Stimulated activated naive CD8-positive, alpha-beta T cell treated with anti-CD3 and anti-CD28 coated beads, Interleukin-15, amount 100 ng/mL, for 72 hours (primary cell): Measurements from ENCODE around the gene HSF4.
A peak's percentile ranks its signal among the peaks of the same experiment; 100 is the strongest.

Experiments
- ATAC-seq: fragments of 150-1000 bp; cut with Tn5 transposase; 2 replicates; pipeline ENCODE4 v1.10.0; 2021; ENCODE audit warnings: mild to moderate bottlenecking, moderate library complexity
- DNase-seq, 2 donors: peaks; one replicate each; pipeline ENCODE4 v3.0.0; 2021 to 2022
- H3K27ac Mint-ChIP-seq, 2 donors: one replicate each; pipeline ENCODE4 v1.8.0; 2022; ENCODE audit warnings: mild to moderate bottlenecking in 2 of 2, mixed read lengths in 2 of 2, moderate library complexity in 2 of 2
- H3K27me3 Mint-ChIP-seq: one replicate; pipeline ENCODE4 v1.8.0; 2022; ENCODE audit warnings: mixed read lengths
- H3K4me1 Mint-ChIP-seq: one replicate; pipeline ENCODE4 v1.8.0; 2022; ENCODE audit warnings: mild to moderate bottlenecking, mixed read lengths
- H3K4me3 Mint-ChIP-seq, 2 donors: one replicate each; pipeline ENCODE4 v1.8.0; 2022; ENCODE audit warnings: mild to moderate bottlenecking in 2 of 2, mixed read lengths in 2 of 2, moderate library complexity in 1 of 2
- H3K9me3 Mint-ChIP-seq, 2 donors: one replicate each; pipeline ENCODE4 v1.8.0; 2022; ENCODE audit warnings: mixed read lengths in 2 of 2

The HSF4 gene

DNA sequence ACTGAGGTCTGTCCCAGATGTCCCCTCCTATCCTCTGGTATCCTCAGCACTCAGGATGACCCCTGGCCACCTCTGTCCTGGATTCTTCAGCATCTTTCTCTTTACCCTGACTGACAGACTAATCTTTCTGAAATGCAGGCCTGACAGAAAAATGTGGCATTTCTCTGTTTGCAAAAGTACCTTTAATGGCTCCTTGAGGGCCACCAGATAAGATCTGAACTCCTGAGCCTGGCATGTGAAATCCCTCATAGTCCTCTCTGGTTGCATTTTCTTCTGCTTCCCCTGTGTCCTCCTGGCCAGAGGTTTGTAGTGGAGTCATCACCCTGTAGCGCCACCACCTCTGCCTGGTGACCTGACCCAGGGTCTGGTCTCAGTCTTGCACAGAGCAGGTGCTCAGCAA lies 32.3 kb downstream of the HSF4 start:
- H3K4me1 Mint-ChIP-seq = peaks cover 61% of the 10 kb centered on the region
- peak overlapping the region; percentile 71 to 84 for H3K27ac Mint-ChIP-seq
- no peak for ATAC-seq
- H3K27me3 Mint-ChIP-seq = no peaks in the 10 kb centered on the region
- H3K9me3 Mint-ChIP-seq = no peaks in the 10 kb centered on the region
- no peak for DNase-seq
- no peak overlapping the region for H3K4me3 Mint-ChIP-seq

DNA sequence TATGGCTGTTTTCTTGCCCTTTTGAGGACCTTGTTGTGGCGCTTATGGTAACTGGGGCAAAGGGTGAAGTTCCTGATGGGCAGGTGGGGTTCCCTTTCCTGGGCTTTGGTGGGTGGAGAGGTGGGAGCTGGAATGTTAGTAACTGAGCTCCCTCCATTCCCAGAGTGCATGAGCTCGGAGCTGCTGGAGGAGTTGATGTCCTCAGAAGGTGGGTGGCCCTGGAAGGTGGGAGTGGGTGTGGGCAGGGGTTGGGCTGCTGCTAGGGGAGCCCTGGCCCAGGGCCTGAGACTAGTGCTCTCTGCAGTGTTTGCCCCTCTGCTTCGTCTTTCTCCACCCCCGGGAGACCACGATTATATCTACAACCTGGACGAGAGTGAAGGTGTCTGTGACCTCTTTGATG lies 33.2 kb downstream of the HSF4 start:
- Mint-ChIP-seq H3K4me3 (no peak overlapping the region), H3K9me3 (no peaks in the 10 kb centered on the region), H3K27me3 (no peaks in the 10 kb centered on the region), H3K4me1 (peaks cover 57% of the 10 kb centered on the region), H3K27ac (no peak overlapping the region)
- ATAC-seq (peak; percentile 2), DNase-seq (no peak)

DNA sequence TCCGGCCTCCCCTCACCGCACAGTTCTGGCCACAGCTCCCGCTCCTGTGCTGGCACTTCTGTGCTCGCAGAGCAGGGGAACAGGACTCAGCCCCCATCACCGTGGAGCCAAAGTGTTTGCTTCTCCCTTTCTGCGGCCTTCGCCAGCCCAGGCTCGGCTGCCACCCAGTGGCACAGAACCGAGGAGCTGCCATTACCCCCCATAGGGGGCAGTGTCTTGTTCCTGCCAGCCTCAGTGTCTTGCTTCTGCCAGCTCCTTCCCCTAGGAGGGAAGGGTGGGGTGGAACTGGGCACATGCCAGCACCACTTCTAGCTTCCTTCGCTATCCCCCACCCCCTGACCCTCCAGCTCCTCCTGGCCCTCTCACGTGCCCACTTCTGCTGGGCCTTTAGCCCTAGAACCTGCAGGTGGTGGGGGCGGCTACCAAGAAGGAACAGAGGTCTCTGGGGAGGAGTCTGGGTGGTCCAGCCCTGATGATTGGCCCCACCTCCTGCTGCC lies 33.7 kb downstream of the HSF4 start:
- no peak overlapping the region for H3K4me3 Mint-ChIP-seq
- no peak for DNase-seq
- peak; percentile 54 for ATAC-seq
- no peaks in the 10 kb centered on the region for H3K27me3 Mint-ChIP-seq
- H3K27ac Mint-ChIP-seq = peak overlapping the region in 1 of 2 donors; percentile 93
- no peaks in the 10 kb centered on the region for H3K9me3 Mint-ChIP-seq
- H3K4me1 Mint-ChIP-seq = peaks cover 51% of the 10 kb centered on the region

DNA sequence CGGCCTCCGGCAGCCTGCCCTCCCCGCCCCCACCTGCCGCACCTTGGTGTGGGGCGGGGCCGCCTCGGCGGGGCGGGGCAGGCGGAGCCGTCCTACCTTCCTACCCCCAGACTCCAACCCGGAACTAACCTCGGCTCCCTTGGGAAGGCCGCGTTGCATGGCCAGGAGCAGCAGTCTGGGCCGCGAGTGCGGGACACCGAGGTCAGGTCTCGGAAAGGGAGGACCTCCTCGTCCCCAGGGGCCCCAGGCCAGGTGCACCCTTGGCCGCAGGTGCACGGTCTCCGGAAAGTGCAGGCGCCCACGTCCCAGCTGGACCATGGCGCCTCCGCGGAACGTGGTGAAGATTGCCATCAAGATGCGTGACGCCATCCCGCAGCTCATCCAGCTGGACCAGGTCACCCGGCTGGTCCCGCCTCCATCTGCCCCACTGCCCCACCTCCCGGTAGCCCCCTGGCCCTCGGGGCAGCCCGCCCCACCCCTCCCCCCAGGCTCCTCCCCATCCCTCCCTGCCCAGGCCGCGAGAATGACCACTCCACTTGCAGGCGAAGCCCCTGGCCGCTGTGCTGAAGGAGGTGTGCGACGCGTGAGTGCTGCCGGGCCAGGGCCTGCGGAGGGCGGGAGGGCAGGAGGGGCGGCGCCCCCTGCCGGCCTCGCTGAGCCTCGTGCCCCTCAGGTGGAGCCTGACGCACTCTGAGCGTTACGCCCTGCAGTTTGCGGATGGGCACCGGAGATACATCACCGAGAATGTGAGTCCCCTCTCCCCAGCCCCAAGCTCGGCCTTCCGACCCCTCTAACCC lies 34.7 kb downstream of the HSF4 start, which contains the start of gene ELMO3:
TSS of gene ELMO3 (plus strand) at position 121 of the 797 bp plus-strand sequence. CDS start at position 317, 196 bp downstream.
- no peaks in the 10 kb centered on the region for H3K9me3 Mint-ChIP-seq
- ATAC-seq = peak; percentile 25
- DNase-seq = no peak
- H3K27me3 Mint-ChIP-seq = no peaks in the 10 kb centered on the region
- H3K4me1 Mint-ChIP-seq = peaks cover 42% of the 10 kb centered on the region
- no peak within 1 kb of the TSS for H3K4me3 Mint-ChIP-seq
- H3K27ac Mint-ChIP-seq = peak within 1 kb of the TSS; percentile 35 to 93

DNA sequence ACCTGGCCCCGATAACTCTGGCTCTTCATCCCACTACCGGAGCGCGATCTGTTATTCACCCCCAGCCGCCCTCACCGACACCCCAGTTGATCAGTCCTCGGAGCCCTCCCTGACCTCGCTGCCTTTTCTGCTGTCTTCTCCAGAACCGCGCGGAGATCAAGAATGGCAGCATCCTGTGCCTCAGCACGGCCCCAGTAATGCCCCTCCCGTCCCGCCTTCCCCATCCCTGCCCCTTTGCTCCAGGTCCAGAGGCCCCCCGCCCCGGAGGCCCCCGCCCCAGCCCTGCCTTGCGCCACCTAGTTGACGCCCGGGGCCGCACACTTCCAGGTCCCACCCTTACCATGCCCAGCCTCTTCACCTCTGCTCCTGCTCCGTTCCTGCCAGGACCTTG lies 35.3 kb downstream of the HSF4 start:
- no peak overlapping the region for H3K4me3 Mint-ChIP-seq
- peak overlapping the region; percentile 35 to 77 for H3K27ac Mint-ChIP-seq
- DNase-seq (no peak), ATAC-seq (peak; percentile 13)
- H3K9me3 Mint-ChIP-seq = no peaks in the 10 kb centered on the region
- H3K27me3 Mint-ChIP-seq = no peaks in the 10 kb centered on the region
- H3K4me1 Mint-ChIP-seq = peaks cover 36% of the 10 kb centered on the region

DNA sequence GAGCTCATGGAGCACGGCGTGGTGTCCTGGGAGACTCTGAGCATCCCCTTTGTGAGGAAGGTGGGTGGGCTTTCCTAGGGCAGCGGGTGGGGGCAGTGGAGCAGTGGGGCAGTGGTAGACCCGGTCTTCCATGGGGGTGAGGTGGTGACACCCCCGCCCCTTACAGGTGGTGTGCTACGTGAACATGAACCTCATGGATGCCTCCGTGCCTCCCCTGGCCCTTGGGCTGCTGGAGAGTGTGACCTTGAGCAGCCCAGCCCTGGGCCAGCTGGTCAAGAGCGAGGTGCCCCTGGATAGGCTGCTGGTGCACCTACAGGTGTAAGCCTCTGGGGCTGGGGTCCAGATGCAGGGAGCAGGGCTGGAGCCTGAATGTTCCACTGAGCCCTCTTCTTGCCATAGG lies 35.9 kb downstream of the HSF4 start:
- Mint-ChIP-seq H3K9me3 (no peaks in the 10 kb centered on the region), H3K4me3 (no peak overlapping the region), H3K4me1 (peaks cover 29% of the 10 kb centered on the region), H3K27ac (peak overlapping the region in 1 of 2 donors; percentile 27), H3K27me3 (no peaks in the 10 kb centered on the region)
- no peak for DNase-seq
- no peak for ATAC-seq

DNA sequence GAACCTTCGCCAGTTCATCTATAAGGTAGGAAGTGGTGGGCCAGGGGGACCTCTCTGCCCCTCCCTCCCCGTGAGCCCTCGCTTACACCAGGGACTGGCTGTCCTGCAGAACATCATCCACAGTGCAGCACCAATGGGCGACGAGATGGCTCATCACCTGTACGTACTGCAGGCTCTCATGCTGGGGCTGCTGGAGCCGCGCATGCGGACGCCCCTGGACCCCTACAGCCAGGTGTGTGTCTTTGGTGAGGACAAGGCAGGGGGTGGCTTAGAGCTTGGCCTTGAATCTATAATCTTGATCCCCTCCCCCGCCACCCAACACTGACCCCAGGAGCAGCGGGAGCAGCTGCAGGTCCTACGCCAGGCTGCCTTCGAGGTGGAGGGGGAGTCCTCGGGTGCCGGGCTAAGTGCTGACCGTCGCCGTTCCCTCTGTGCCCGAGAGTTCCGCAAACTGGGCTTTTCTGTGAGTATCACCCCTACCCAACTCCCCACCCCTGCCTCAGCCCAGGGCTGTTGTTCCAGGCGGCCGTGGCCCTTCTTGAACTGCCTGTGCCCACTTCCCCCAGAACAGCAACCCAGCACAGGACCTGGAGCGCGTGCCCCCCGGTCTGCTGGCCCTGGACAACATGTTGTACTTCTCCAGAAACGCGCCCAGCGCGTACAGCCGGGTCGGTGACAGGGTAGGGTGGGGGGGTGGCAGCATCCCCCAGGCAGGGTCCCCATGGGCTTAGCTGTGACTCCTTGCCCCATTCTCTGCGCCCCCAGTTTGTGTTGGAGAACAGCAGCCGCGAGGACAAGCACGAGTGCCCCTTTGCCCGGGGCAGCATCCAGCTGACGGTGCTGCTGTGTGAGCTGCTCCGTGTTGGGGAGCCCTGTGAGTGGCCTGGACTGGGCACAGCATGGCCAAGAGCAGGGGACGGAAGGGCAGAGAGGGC lies 37.1 kb downstream of the HSF4 start:
- no peaks in the 10 kb centered on the region for H3K27me3 Mint-ChIP-seq
- H3K27ac Mint-ChIP-seq = no peak overlapping the region
- H3K4me1 Mint-ChIP-seq = peaks cover 23% of the 10 kb centered on the region
- DNase-seq (no peak), ATAC-seq (no peak)
- H3K9me3 Mint-ChIP-seq = no peaks in the 10 kb centered on the region
- H3K4me3 Mint-ChIP-seq = no peak overlapping the region

DNA sequence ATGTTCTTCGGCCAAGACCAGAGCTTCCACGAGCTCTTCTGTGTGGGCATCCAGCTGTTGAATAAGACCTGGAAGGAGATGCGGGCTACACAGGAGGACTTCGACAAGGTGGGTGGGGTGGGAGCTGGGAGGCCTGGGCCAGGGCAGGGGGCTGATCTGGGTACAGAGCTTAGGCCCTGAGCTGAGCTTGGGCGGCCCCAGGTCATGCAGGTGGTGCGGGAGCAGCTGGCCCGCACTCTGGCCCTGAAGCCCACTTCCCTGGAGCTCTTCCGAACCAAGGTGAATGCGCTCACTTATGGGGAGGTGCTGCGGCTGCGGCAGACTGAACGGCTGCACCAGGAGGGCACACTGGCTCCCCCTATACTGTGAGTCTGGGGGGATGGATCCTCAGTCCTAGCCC lies 37.9 kb downstream of the HSF4 start:
- no peak for ATAC-seq
- Mint-ChIP-seq H3K9me3 (no peaks in the 10 kb centered on the region), H3K4me1 (peaks cover 20% of the 10 kb centered on the region), H3K4me3 (no peak overlapping the region), H3K27me3 (no peaks in the 10 kb centered on the region), H3K27ac (peak overlapping the region in 1 of 2 donors; percentile 59)
- DNase-seq = no peak

DNA sequence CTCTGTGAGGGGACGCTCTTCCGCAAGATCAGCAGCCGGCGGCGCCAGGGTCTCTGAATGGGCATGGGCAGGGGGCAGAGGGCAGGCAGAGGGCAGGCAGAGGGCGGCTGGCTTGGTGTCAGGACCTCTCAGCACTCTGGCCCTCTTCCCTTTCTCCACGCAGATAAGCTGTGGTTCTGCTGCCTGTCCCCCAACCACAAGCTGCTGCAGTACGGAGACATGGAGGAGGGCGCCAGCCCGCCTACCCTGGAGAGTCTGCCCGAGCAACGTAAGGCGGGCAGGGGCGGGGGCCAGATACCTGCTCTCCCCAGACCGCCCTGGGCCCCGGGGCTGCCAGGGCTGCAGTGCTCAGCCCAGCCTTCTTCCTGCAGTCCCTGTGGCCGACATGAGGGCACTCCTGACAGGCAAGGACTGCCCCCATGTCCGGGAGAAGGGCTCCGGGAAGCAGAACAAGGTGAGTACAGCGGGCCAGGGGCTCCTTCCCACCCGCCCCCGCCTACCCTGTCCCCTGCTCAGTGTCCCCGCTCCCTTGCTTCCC lies 38.5 kb downstream of the HSF4 start:
- H3K4me3 Mint-ChIP-seq = no peak overlapping the region
- no peak for DNase-seq
- H3K9me3 Mint-ChIP-seq = no peaks in the 10 kb centered on the region
- ATAC-seq = no peak
- no peak overlapping the region for H3K27ac Mint-ChIP-seq
- H3K4me1 Mint-ChIP-seq = peaks cover 15% of the 10 kb centered on the region
- no peaks in the 10 kb centered on the region for H3K27me3 Mint-ChIP-seq

DNA sequence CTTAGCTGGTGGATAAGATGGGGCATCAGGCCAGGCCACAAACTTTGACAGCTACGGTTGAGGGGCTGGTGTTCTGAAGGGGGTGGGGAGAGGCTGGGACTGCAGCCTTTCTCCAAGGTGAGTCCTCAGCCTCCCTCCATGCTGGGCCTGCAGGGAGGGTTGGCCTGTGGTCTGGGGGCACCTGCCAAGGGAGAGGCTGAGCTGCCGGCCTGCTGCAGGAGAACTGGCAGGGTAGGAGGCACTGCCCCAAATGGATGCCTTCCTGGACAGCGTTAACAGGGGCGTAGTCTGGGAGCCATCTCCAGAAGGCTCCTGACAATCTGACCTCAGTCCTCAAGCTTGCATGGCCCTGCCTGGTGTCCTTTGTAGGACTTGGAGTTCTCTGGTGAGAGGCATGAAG lies 39.5 kb downstream of the HSF4 start:
- Mint-ChIP-seq H3K4me3 (no peak overlapping the region), H3K27ac (no peak overlapping the region), H3K4me1 (peaks cover 9% of the 10 kb centered on the region), H3K27me3 (no peaks in the 10 kb centered on the region), H3K9me3 (no peaks in the 10 kb centered on the region)
- ATAC-seq (no peak), DNase-seq (no peak)

DNA sequence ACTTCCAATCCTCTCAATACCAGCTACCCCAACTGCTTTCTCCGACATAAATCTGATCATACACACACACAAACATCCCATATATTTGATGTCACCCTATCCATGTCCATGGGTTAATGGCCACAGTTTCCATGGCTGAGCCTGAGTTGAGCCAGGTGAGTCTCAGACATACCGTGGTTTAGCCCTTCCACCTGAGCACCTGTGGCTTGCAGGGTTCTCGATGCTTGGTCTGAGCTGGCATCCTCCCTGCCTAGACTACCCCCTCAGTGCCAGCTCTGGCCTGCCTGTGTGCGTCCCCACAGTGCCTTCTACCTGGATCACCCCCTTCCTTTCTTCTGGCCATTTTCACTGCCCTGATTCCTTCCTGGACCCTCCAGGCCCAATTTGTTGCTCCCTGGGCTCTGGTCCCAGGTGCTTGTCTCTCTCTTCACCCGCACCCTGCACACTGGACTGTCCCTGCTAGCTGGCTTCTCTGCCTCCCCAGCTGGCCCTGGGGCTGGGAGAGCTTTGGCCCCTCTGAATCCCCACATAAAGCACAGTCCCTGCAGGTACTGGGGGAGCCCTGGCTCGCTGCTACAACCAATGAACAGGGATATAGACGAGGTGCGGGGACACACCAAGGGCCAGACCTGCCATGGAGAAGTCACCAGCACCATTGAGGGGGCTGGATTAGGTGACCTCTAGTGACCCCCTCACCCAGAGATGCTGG lies 41.7 kb downstream of the HSF4 start:
- DNase-seq = no peak
- peaks cover 9% of the 10 kb centered on the region for H3K4me1 Mint-ChIP-seq
- peak overlapping the region in 1 of 2 donors; percentile 71 for H3K27ac Mint-ChIP-seq
- H3K27me3 Mint-ChIP-seq = no peaks in the 10 kb centered on the region
- H3K9me3 Mint-ChIP-seq = no peaks in the 10 kb centered on the region
- no peak overlapping the region for H3K4me3 Mint-ChIP-seq
- ATAC-seq = no peak

DNA sequence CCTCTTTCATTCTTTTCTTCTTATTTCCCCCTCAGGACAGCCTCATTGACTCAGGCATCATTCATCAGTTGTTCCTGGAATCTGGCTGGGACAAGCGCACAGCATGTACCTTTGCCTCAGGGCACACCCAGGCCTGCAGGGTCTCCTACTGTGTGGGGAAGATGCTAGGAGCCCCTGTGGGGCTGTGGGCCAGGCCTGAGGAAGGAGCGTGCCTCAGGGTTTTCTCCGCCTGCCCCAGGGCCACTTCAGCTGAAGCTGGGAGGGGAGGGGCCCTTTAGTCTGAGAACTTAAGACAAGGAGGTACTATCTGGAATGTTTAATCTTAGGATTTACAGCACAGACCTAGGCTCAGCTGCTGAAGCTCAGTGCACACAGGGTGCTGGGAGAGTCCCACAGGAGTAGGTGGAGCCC lies 42.3 kb downstream of the HSF4 start:
- ATAC-seq = no peak

DNA sequence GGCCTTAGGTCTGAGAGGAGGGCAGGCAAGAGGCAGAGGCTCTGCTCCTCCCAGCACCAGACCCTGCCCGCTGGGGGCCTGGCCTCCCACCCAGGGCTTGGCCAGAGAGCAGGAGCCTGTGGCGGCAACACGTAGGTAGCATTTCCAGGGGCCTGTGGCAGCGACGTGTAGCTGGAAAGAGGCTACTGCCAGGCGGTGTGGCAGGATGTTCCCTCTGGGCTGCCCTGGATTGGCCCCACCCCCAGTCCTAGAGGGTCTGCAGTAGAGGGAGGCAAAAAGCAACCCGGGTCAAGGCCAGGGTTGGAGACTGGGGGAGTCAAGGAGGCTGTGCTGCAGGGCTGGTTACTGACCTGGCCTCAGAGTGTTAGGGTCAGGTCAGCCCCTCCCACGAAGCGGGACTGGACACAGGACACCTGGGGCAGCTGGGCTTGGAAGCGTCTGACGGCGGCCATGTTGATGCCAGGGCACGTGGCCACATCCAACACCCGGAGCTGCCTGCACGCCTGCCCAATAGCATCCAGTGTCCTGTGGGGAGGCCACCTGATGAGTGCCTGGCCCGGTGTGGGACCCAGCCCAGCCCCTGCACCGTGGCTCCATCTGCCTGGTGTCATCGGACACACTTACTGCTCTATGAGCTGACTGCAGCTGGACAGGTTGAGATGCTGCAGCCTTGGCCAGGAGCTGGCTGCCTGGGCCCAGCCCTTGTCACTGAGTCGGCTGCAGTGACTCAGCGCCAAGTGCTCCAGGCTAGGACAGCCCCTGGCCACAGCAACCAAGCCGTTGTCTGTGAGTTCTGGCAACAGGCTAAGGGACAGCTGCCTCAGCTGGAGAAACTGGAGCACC lies 42.9 kb downstream of the HSF4 start:
- H3K27ac Mint-ChIP-seq = peak overlapping the region in 1 of 2 donors; percentile 74
- no peak for ATAC-seq

More for the DNA sequence above, 42.3 kb downstream of the HSF4 start:
- H3K27ac Mint-ChIP-seq = peak overlapping the region in 1 of 2 donors; percentile 74
- H3K9me3 Mint-ChIP-seq = no peaks in the 10 kb centered on the region
- DNase-seq = no peak
- no peaks in the 10 kb centered on the region for H3K27me3 Mint-ChIP-seq
- H3K4me3 Mint-ChIP-seq = no peak overlapping the region
- peaks cover 9% of the 10 kb centered on the region for H3K4me1 Mint-ChIP-seq

DNA sequence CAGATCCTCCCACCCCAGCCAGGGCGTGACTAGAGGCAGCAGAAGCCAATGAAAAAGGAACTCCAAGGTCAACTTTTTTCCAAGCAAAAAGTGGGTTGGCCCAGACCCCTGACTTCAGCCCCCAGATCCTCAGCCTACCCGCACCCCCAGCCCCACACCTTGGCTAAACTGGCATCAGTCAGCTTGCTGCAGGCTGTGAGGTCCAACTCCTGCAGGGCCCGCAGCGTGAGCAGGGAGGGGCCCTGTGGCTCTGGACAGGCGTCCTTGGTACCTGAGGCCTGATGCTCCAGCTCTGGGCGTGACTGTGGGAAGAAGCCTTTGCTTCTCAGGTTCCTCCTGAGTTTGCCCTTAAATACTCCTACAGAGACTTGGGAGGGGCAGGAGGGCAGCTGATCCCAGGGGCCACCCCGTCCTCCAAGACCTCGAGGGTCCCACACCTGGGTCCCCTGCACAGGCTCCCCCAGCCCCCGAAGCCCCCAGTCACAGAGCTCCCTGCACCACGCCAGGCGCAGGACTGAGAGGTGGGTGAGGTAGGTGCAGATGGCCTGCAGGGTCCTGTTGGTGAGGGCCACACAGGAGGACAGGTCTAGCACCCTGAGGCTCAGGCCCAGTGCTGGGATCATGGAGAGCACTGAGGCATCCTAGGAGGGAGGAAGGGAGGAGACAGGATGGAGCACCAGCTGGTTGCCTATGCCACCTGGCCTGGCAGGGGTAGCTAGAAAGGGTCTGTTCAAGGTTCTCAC lies 43.8 kb downstream of the HSF4 start:
- no peak for ATAC-seq
- no peak for DNase-seq
- Mint-ChIP-seq H3K9me3 (no peaks in the 10 kb centered on the region), H3K27me3 (no peaks in the 10 kb centered on the region), H3K4me3 (no peak overlapping the region), H3K4me1 (peaks cover 9% of the 10 kb centered on the region), H3K27ac (no peak overlapping the region)

More for the DNA sequence above, 42.9 kb downstream of the HSF4 start:
- no peak overlapping the region for H3K4me3 Mint-ChIP-seq
- H3K4me1 Mint-ChIP-seq = peaks cover 9% of the 10 kb centered on the region
- H3K9me3 Mint-ChIP-seq = no peaks in the 10 kb centered on the region
- H3K27me3 Mint-ChIP-seq = no peaks in the 10 kb centered on the region
- no peak for DNase-seq
